Cerebellar nuclear complex (tissue), 1 donor: ENCODE measurements around the gene WDR5B.
"Not testable (repeated sequence)": the region's sequence is repeated elsewhere in the genome, so short reads cannot be mapped to it uniquely, and the experiment has no call there.

Experiments
- DNase-seq, 2 experiments: peaks; one replicate each; lab custom pipeline; 2025; lab: John Stamatoyannopoulos, UW

Gene WDR5B

GRCh38 chr3:122365582-122366378, 50.1 kb downstream of the WDR5B start:
- DNase-seq = not testable (repeated sequence)

DNA sequence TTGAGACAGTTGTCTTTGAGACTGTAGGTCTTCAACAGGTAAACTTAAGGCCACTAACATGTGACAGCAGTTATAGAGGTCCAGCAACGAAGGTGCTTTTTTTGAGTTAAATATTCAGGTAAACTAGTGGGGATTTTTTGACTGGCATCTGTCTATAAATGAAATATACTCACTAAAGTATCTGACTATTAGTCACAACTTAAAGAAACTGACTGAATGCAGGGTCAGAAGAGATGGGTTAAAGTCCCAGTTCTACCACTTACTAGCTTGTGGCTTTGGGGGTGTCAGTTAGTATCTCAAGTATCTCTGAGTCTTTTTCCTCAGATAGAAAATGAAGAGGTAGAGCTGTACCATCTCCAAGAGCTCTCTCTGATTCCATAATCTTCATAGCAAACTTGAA, 50.8 kb downstream of the WDR5B start:
- DNase-seq = no peak

DNA sequence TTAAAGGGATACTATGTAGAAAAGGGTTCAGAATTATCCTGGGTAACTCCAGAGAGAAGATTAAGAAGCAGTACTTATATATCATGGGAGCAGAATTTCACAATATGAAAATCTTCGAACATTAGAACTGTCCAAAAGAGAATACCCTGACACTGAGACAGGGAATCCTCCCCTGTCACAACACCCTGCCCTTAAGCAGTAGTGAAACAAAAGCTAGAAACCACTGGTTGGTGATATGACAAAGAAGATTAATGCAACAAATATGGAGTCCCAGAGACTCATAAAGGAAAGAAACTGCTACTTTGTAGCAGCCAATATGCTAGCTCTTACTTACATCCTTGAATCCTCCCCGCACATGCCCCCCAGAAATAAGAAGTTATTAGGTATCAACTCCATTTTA, 51.4 kb downstream of the WDR5B start:
- DNase-seq = no peak
